HepG2 (cell line): ENCODE data around the gene AGER. TPM values are rescaled to one million over a fixed set of nuclear protein-coding genes. Genes with fewer than 3 reads are reported as not detected.

Source experiments
- DZIP1 ChIP-seq: sonication (generic); formaldehyde crosslinking; IDR thresholded peaks from 2 replicates; pipeline ENCODE4 v1.5.0; 2020; ENCODE audit warnings: mild to moderate bottlenecking, missing genetic modification reagents
- FOSL1 ChIP-seq: sonication (generic); formaldehyde crosslinking; IDR thresholded peaks from 2 replicates; pipeline ENCODE4 v1.9.0; 2021; ENCODE audit warnings: missing genetic modification reagents, borderline replicate concordance
- HNRNPL ChIP-seq: fragments of 200-400 bp; formaldehyde crosslinking; IDR thresholded peaks from 2 replicates; pipeline ENCODE4 v1.6.1; 2017; ENCODE audit warnings: mild to moderate bottlenecking, low read depth, low read length
- JDP2 ChIP-seq: sonication (generic); formaldehyde crosslinking; IDR thresholded peaks from 2 replicates; pipeline ENCODE4 v1.8.1; 2022; ENCODE audit warnings: missing genetic modification reagents, borderline replicate concordance
- KLF11 ChIP-seq: IDR thresholded peaks from 2 replicates; pipeline ENCODE4 v1.6.1; 2016; ENCODE audit warnings: missing compliant biosample characterization
- NONO ChIP-seq, 2 experiments: fragments of 450-650 bp in 1 of 2; sonication (generic) in 1 of 2; formaldehyde crosslinking in 1 of 2; IDR thresholded peaks in 1 of 2; conservative IDR thresholded peaks in 1 of 2; 2 replicates each; pipeline versions ENCODE4 v1.6.1 to v1.8.0; 2017 to 2022; ENCODE audit warnings: mild to moderate bottlenecking in 1 of 2, missing genetic modification reagents in 1 of 2, moderate library complexity in 1 of 2
- NRL ChIP-seq: sonication (generic); formaldehyde crosslinking; IDR thresholded peaks from 2 replicates; pipeline ENCODE4 v1.5.0; 2020; ENCODE audit warnings: missing genetic modification reagents, mild to moderate bottlenecking, moderate library complexity, borderline replicate concordance
- POLR2G ChIP-seq: fragments of 200-400 bp; formaldehyde crosslinking; IDR thresholded peaks from 2 replicates; pipeline ENCODE4 v1.6.1; 2018; ENCODE audit warnings: mild to moderate bottlenecking, low read depth, low read length, moderate library complexity
- RFXANK ChIP-seq: IDR thresholded peaks from 2 replicates; pipeline ENCODE4 v1.6.1; 2016
- SP140L ChIP-seq: sonication (generic); formaldehyde crosslinking; IDR thresholded peaks from 2 replicates; pipeline ENCODE4 v1.4.0; 2020; ENCODE audit warnings: missing genetic modification reagents, borderline replicate concordance
- ZBTB2 ChIP-seq: sonication (generic); formaldehyde crosslinking; IDR thresholded peaks from 2 replicates; pipeline ENCODE4 v1.8.0; 2022; ENCODE audit warnings: low read depth, missing genetic modification reagents
- ZBTB38 ChIP-seq: sonication (generic); formaldehyde crosslinking; IDR thresholded peaks from 2 replicates; pipeline ENCODE4 v1.5.1; 2020; ENCODE audit warnings: mild to moderate bottlenecking, missing genetic modification reagents
- ZNF430 ChIP-seq: sonication (generic); formaldehyde crosslinking; IDR thresholded peaks from 2 replicates; pipeline ENCODE4 v1.9.0; 2021; ENCODE audit warnings: mild to moderate bottlenecking, missing genetic modification reagents
- ZNF432 ChIP-seq: sonication (generic); formaldehyde crosslinking; IDR thresholded peaks from 2 replicates; pipeline ENCODE4 v1.5.0; 2020; ENCODE audit warnings: missing genetic modification reagents, mild to moderate bottlenecking, borderline replicate concordance
- ZNF609 ChIP-seq: sonication (generic); formaldehyde crosslinking; IDR thresholded peaks from 2 replicates; pipeline ENCODE4 v1.4.0; 2020; ENCODE audit warnings: mild to moderate bottlenecking, missing genetic modification reagents, borderline replicate concordance
- polyA plus RNA-seq, 8 experiments: library from polyadenylated mRNA; depleted of rRNA in 3 of 8; stranded (reverse) in 7 of 8; unstranded in 1 of 8; fragments of >200 nt; fragmentation: Illumina TruSeq in 4 of 8; extraction: Trizol in 4 of 8; gene quantifications; 2 replicates each; pipeline versions ENCODE4 v1.2.1 to v1.2.3, GENCODE V29; 2011 to 2016; ENCODE audit warnings: low read depth in 4 of 8, missing spikeins in 1 of 8, mixed read lengths in 1 of 8; ENCODE audit not compliant: insufficient read depth in 1 of 8
- total RNA-seq, 5 experiments: library from RNA; depleted of rRNA; stranded (reverse); fragments of >200 nt; fragmentation: Illumina TruSeq; extraction: Trizol; gene quantifications; 2 replicates each; pipeline ENCODE4 v1.2.3, GENCODE V29; 2016; ENCODE audit warnings: low read depth in 1 of 5
- TF ChIP-seq, protein P1 (sequence below): sonication (generic); formaldehyde crosslinking; IDR thresholded peaks from 2 replicates; pipeline ENCODE4 v1.8.1; 2023; ENCODE audit warnings: mild to moderate bottlenecking, missing genetic modification reagents

The AGER gene
- total and polyA plus RNA-seq, 2 of the 13 experiments (the other 11 are each of a cell fraction or from before 2014, with no cell fraction given): 1.9 to 5.1 TPM

DNA sequence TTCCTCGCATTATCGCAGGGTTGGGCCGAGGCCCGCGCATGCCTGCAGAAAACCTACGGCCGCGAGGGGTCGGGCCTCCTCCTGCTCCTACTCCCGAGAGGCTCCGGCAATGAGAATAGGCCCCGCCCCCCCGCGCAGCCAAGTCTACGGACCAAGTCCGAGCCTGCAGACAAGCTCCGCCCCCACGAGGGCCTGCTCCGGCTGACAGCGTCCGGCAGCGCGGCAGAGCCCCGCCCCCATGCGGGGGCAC lies 11.5 kb upstream of the AGER start (continued):
- TF ChIP-seq ZNF609 (CRISPR knock-in tag): peak; percentile 9; the same call in 1 of the 2 replicates
- no peak for TF ChIP-seq NRL (CRISPR knock-in tag)
- TF ChIP-seq JDP2 (CRISPR knock-in tag): no peak
- no peak for TF ChIP-seq POLR2G
- TF ChIP-seq HNRNPL: no peak; the same call in 1 of the 2 replicates
- no peak for TF ChIP-seq FOSL1 (CRISPR knock-in tag)
- no peak for TF ChIP-seq ZNF430
- no peak for TF ChIP-seq KLF11 (CRISPR knock-in tag)
- TF ChIP-seq, protein P1, sequence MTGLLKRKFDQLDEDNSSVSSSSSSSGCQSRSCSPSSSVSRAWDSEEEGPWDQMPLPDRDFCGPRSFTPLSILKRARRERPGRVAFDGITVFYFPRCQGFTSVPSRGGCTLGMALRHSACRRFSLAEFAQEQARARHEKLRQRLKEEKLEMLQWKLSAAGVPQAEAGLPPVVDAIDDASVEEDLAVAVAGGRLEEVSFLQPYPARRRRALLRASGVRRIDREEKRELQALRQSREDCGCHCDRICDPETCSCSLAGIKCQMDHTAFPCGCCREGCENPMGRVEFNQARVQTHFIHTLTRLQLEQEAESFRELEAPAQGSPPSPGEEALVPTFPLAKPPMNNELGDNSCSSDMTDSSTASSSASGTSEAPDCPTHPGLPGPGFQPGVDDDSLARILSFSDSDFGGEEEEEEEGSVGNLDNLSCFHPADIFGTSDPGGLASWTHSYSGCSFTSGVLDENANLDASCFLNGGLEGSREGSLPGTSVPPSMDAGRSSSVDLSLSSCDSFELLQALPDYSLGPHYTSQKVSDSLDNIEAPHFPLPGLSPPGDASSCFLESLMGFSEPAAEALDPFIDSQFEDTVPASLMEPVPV (CRISPR knock-in tag): peak; percentile 98; the same call in 1 of the 2 replicates
- no peak for TF ChIP-seq ZBTB38 (CRISPR knock-in tag)
- no peak for TF ChIP-seq ZNF432
- TF ChIP-seq RFXANK (CRISPR knock-in tag): peak; percentile 24; the same call in 1 of the 2 replicates
- TF ChIP-seq NONO (IDR thresholded peaks at IDR 0.05): no peak
- no peak; the same call in 1 of the 2 replicates for TF ChIP-seq NONO (CRISPR knock-in tag; conservative IDR thresholded peaks at IDR 0.05)
- TF ChIP-seq DZIP1 (CRISPR knock-in tag): no peak
- TF ChIP-seq SP140L (CRISPR knock-in tag): no peak
- peak; percentile 93; the same call in 1 of the 2 replicates for TF ChIP-seq ZBTB2 (CRISPR knock-in tag)
